ENCODE measurements around the gene HS3ST4.

GRCh38 chr16:25700547-25700946 is 8.8 kb downstream of the HS3ST4 start:
- TF ChIP-seq CTCF (conservative IDR thresholded peaks at IDR 0.05 in 1 of 2, IDR thresholded peaks at IDR 0.05 in 1 of 2; ENCODE audit: low read depth in 1 of 2, low read length in 2 of 2) (no peak), EZH2 (IDR thresholded peaks at IDR 0.05; ENCODE audit: low read length, missing control alignments) (no peak)
